Activated T-cell treated with anti-CD3 and anti-CD28 coated beads for 24 hours (primary cell): ENCODE results near the gene NFKB1.
A peak's percentile ranks its signal among the peaks of the same experiment; 100 is the strongest.

ENCODE experiments used
- DNase-seq: peaks from one replicate; pipeline ENCODE4 v3.0.0-alpha.2; 2020; ENCODE audit warnings: low read depth

NFKB1 gene

GRCh38 chr4:102533348-102533747 is 32.2 kb downstream of the NFKB1 start:
- no peak for DNase-seq

GRCh38 chr4:102533904-102534303 is 32.7 kb downstream of the NFKB1 start:
- DNase-seq, result no peak

GRCh38 chr4:102534845-102535244 is 33.7 kb downstream of the NFKB1 start:
- DNase-seq, result no peak

GRCh38 chr4:102535398-102536082 is 34.4 kb downstream of the NFKB1 start:
- DNase-seq, result no peak

GRCh38 chr4:102536768-102537167 is 35.6 kb downstream of the NFKB1 start:
- no peak for DNase-seq

- no peak for DNase-seq
These were observed 36.1 kb downstream of the NFKB1 start for GRCh38 chr4:102537269-102537668.

GRCh38 chr4:102541697-102542096 is 40.5 kb downstream of the NFKB1 start:
- DNase-seq, result no peak

GRCh38 chr4:102543030-102543928 is 42.1 kb downstream of the NFKB1 start:
- DNase-seq, result no peak

- DNase-seq, result no peak
These were observed 45.5 kb downstream of the NFKB1 start for GRCh38 chr4:102546635-102547034.

- DNase-seq, result no peak
These were observed 46.8 kb downstream of the NFKB1 start for GRCh38 chr4:102547973-102548372.

GRCh38 chr4:102551958-102552565 is 50.9 kb downstream of the NFKB1 start:
- no peak for DNase-seq

GRCh38 chr4:102552781-102553180 is 51.6 kb downstream of the NFKB1 start:
- DNase-seq, result no peak

- DNase-seq, result no peak
These were observed 52.8 kb downstream of the NFKB1 start for GRCh38 chr4:102553982-102554381.

- no peak for DNase-seq
These were observed 53.3 kb downstream of the NFKB1 start for GRCh38 chr4:102554482-102554881.

- DNase-seq, result no peak
These were observed 53.8 kb downstream of the NFKB1 start for GRCh38 chr4:102554992-102555391.

GRCh38 chr4:102557636-102558035 is 56.5 kb downstream of the NFKB1 start:
- DNase-seq, result no peak

- DNase-seq, result no peak
These were observed 59.0 kb downstream of the NFKB1 start for GRCh38 chr4:102560115-102560514.

- no peak for DNase-seq
These were observed 59.6 kb downstream of the NFKB1 start for GRCh38 chr4:102560571-102561341.

GRCh38 chr4:102563000-102563399 is 61.8 kb downstream of the NFKB1 start:
- DNase-seq, result no peak

GRCh38 chr4:102564399-102565059 is 63.4 kb downstream of the NFKB1 start:
- peak; percentile 33 for DNase-seq

- no peak for DNase-seq
These were observed 64.5 kb downstream of the NFKB1 start for GRCh38 chr4:102565696-102566095.

- no peak for DNase-seq
These were observed 65.3 kb downstream of the NFKB1 start for GRCh38 chr4:102566426-102566825.
